Cardiac muscle cell (in vitro differentiated cells and primary cell): ENCODE results near the gene OXCT1. TPM values are rescaled to one million over a fixed set of nuclear protein-coding genes. Genes with fewer than 3 reads are reported as not detected.

ENCODE experiments used
- DNase-seq, 2 donors: peaks; one replicate each; pipeline versions ENCODE4 v3.0.0 to v3.0.0-alpha.2; 2010 to 2017; ENCODE audit warnings: low read depth in 1 of 2, low spot score in 1 of 2
- H3K27ac ChIP-seq: fragments of 200-600 bp; sonication (generic); 2 replicates; pipeline ENCODE4 v1.5.1; 2016
- H3K27me3 ChIP-seq: fragments of 200-600 bp; sonication (generic); 2 replicates; pipeline ENCODE4 v1.6.0; 2016; ENCODE audit warnings: control low read depth
- H3K36me3 ChIP-seq: fragments of 200-600 bp; sonication (generic); 2 replicates; pipeline ENCODE4 v1.5.1; 2016; ENCODE audit warnings: control low read depth
- H3K4me1 ChIP-seq: fragments of 200-600 bp; sonication (generic); 2 replicates; pipeline ENCODE4 v1.8.1; 2017; ENCODE audit warnings: low read depth, mild to moderate bottlenecking, mixed run types
- H3K4me3 ChIP-seq: fragments of 200-600 bp; sonication (generic); 2 replicates; pipeline ENCODE4 v1.5.1; 2016; ENCODE audit warnings: mild to moderate bottlenecking
- H3K9me3 ChIP-seq: fragments of 200-600 bp; sonication (generic); 2 replicates; pipeline ENCODE4 v1.5.1; 2017; ENCODE audit warnings: low read depth, mild to moderate bottlenecking, control low read depth
- CTCF ChIP-seq: IDR thresholded peaks from 2 replicates; pipeline ENCODE4 v1.5.1; 2012; ENCODE audit warnings: low read depth, mild to moderate bottlenecking, low read length
- polyA plus RNA-seq: library from polyadenylated mRNA; unstranded; fragments of >200 nt; fragmentation: Nextera tagmentation; extraction: Ambion mirVana; gene quantifications from 2 replicates; pipeline ENCODE4 v1.2.1, GENCODE V29; 2016
- total RNA-seq: library from RNA; depleted of rRNA; stranded (reverse); fragments of >200 nt; gene quantifications from 2 replicates; pipeline ENCODE4 v1.2.3, GENCODE V29; 2016

OXCT1 gene
- total and polyA plus RNA-seq, 2 experiments from 2014 or later = 54.8 to 55.8 TPM

DNA sequence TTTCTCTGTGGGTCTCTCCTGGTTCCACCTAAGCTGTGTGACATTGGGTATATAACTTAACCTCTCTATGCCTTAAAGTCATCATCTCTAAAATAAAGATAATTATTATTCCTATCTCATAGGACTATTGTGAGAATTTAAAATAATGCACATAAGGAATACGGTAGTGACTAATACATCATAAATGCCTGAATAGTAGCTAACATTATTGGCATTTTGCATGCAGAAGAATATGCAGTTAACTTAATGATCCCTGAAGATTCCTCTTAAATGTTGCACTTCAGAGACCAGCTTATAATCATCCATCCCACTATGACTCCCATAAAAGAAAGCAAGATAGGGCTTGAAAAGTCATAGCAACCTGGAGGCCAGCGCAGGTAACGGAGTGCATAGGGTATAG is 32.4 kb downstream of the OXCT1 start:
- Histone ChIP-seq H3K27ac (no peak overlapping the region), H3K27me3 (no peaks in the 10 kb centered on the region), H3K36me3 (no peaks in the 10 kb centered on the region), H3K4me3 (no peak overlapping the region), H3K9me3 (no peaks in the 10 kb centered on the region), H3K4me1 (peaks cover 19% of the 10 kb centered on the region)
- DNase-seq = no peak
- TF ChIP-seq CTCF = no peak

DNA sequence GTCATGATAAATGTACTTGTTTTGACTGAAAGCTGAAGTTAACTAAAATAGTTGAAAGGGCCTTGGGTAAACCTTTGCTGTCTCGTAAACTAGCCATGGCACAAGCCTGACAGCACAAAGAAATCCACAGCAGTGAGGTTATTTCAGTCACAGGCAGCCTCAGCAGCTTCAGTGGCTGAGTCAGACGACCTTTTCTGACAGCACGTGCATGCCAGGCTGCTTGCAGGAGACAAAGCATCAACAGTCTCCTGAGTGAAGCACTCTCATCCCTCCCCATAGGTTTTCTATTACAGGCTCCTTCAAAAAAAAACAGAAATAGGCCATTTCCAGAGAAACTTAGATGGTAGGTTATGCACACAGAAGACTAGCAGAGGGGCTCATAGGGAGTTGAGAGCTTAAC is 34.6 kb downstream of the OXCT1 start:
- peak; percentile 73 to 78 for DNase-seq
- H3K27me3 ChIP-seq = no peaks in the 10 kb centered on the region
- no peaks in the 10 kb centered on the region for H3K36me3 ChIP-seq
- no peak for TF ChIP-seq CTCF
- H3K4me1 ChIP-seq = peaks cover 19% of the 10 kb centered on the region
- H3K27ac ChIP-seq = peak overlapping the region; percentile 88
- no peak overlapping the region for H3K4me3 ChIP-seq
- no peaks in the 10 kb centered on the region for H3K9me3 ChIP-seq

DNA sequence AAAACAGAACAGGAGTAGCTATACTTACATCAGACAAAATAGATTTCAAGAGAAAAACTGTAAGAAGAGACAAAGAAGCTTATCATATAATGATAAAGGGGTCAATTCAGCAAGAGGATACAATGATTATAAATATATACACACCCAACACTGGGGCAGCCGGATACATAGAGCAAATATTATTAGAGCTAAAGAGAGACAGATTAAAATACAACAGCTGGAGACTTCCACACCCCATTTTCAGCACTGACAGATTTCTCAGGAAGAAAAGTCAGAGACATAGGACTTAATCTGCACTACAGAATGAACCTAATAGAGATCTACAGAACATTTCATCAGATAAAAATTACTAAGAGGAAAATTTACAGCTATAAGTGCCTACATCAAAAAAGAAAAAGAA is 35.7 kb downstream of the OXCT1 start:
- Histone ChIP-seq H3K4me1 (peaks cover 19% of the 10 kb centered on the region), H3K9me3 (no peaks in the 10 kb centered on the region), H3K4me3 (no peak overlapping the region), H3K36me3 (no peaks in the 10 kb centered on the region), H3K27ac (peak overlapping the region; percentile 88), H3K27me3 (no peaks in the 10 kb centered on the region)
- DNase-seq = no peak
- TF ChIP-seq CTCF = no peak

GRCh38 chr5:41832430-41832829 is 37.8 kb downstream of the OXCT1 start:
- H3K4me1 ChIP-seq = peaks cover 19% of the 10 kb centered on the region
- H3K36me3 ChIP-seq = no peaks in the 10 kb centered on the region
- TF ChIP-seq CTCF = no peak
- H3K9me3 ChIP-seq = no peaks in the 10 kb centered on the region
- no peaks in the 10 kb centered on the region for H3K27me3 ChIP-seq
- no peak overlapping the region for H3K4me3 ChIP-seq
- no peak overlapping the region for H3K27ac ChIP-seq
- no peak for DNase-seq

DNA sequence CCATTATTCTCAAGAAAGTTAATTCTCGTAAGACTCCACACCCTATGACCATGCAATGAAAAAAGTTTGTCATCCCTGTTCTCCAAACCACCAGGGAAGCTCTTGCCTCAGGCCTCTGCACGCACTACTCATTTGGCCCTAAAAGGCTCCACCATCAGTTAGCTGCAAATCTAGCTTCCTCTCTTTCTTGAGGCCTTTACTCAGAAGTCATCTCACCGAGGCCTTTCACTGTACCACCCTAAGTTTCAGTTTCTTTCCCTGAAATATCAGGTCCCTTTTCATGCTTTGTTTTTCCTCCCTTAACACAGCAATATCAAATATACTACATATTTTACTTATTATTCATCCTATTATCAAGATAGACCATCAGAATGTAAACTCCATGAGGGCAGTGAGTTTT is 39.1 kb downstream of the OXCT1 start:
- H3K36me3 ChIP-seq = no peaks in the 10 kb centered on the region
- TF ChIP-seq CTCF = no peak

GRCh38 chr5:41827792-41828191 is 42.4 kb downstream of the OXCT1 start:
- H3K36me3 ChIP-seq = no peaks in the 10 kb centered on the region
- no peaks in the 10 kb centered on the region for H3K9me3 ChIP-seq
- no peak for TF ChIP-seq CTCF
- H3K4me3 ChIP-seq = no peak overlapping the region
- DNase-seq = no peak
- H3K27ac ChIP-seq = no peak overlapping the region
- H3K27me3 ChIP-seq = no peaks in the 10 kb centered on the region
- no peaks in the 10 kb centered on the region for H3K4me1 ChIP-seq

More for the DNA sequence above, 39.1 kb downstream of the OXCT1 start:
- H3K4me3 ChIP-seq = no peak overlapping the region
- H3K27ac ChIP-seq = no peak overlapping the region
- DNase-seq = no peak
- no peaks in the 10 kb centered on the region for H3K9me3 ChIP-seq
- no peaks in the 10 kb centered on the region for H3K27me3 ChIP-seq
- peaks cover 17% of the 10 kb centered on the region for H3K4me1 ChIP-seq
